Measurements from ENCODE around the gene USH1C. TPM values are rescaled to one million over a fixed set of nuclear protein-coding genes. Genes with fewer than 3 reads are reported as not detected.

The USH1C gene
- total and polyA plus RNA-seq, 2 experiments from 2014 or later = 0.54 TPM; not detected in 1

- Histone ChIP-seq H3K9me3 (ENCODE audit: low read depth) (no peaks in the 10 kb centered on the region), H3K4me1 (ENCODE audit: low read depth) (peaks cover 14% of the 10 kb centered on the region), H3K4me3 (no peak overlapping the region), H3K27me3 (no peaks in the 10 kb centered on the region), H3K27ac (no peak overlapping the region), H3K36me3 (no peaks in the 10 kb centered on the region)
- no peak for DNase-seq (ENCODE audit: low read depth in 1 of 2, low spot score in 1 of 2)
- no peak for TF ChIP-seq CTCF (IDR thresholded peaks at IDR 0.05; ENCODE audit: low read depth, low read length)
Measured at GRCh38 chr11:17556999-17557398, 12.8 kb upstream of the USH1C start.

GRCh38 chr11:17554487-17554886 lies 10.3 kb upstream of the USH1C start:
- H3K4me3 ChIP-seq = no peak overlapping the region
- DNase-seq (ENCODE audit: low read depth in 1 of 2, low spot score in 1 of 2) = no peak
- H3K9me3 ChIP-seq (ENCODE audit: low read depth) = no peaks in the 10 kb centered on the region
- H3K27ac ChIP-seq = no peak overlapping the region
- H3K4me1 ChIP-seq (ENCODE audit: low read depth) = peaks cover 2% of the 10 kb centered on the region
- TF ChIP-seq CTCF (IDR thresholded peaks at IDR 0.05; ENCODE audit: low read depth, low read length) = no peak
- no peaks in the 10 kb centered on the region for H3K27me3 ChIP-seq
- H3K36me3 ChIP-seq = no peaks in the 10 kb centered on the region

GRCh38 chr11:17553249-17553546 lies 9.0 kb upstream of the USH1C start:
- TF ChIP-seq CTCF (IDR thresholded peaks at IDR 0.05; ENCODE audit: low read depth, low read length) = no peak
- Histone ChIP-seq H3K4me3 (no peak overlapping the region), H3K27ac (no peak overlapping the region), H3K27me3 (no peaks in the 10 kb centered on the region), H3K36me3 (no peaks in the 10 kb centered on the region), H3K9me3 (ENCODE audit: low read depth) (no peaks in the 10 kb centered on the region), H3K4me1 (ENCODE audit: low read depth) (no peaks in the 10 kb centered on the region)
- DNase-seq (ENCODE audit: low read depth in 1 of 2, low spot score in 1 of 2) = no peak

GRCh38 chr11:17552392-17553248 lies 8.4 kb upstream of the USH1C start:
- H3K27ac ChIP-seq = no peak overlapping the region
- DNase-seq (ENCODE audit: low read depth in 1 of 2, low spot score in 1 of 2) = no peak

GRCh38 chr11:17552041-17552355 lies 7.8 kb upstream of the USH1C start:
- Histone ChIP-seq H3K27ac (no peak overlapping the region), H3K36me3 (no peaks in the 10 kb centered on the region), H3K27me3 (no peaks in the 10 kb centered on the region), H3K4me3 (no peak overlapping the region), H3K4me1 (ENCODE audit: low read depth) (no peaks in the 10 kb centered on the region), H3K9me3 (ENCODE audit: low read depth) (no peaks in the 10 kb centered on the region)
- TF ChIP-seq CTCF (IDR thresholded peaks at IDR 0.05; ENCODE audit: low read depth, low read length) = no peak
- no peak for DNase-seq (ENCODE audit: low read depth in 1 of 2, low spot score in 1 of 2)

More at GRCh38 chr11:17552392-17553248, 8.4 kb upstream of the USH1C start:
- H3K4me3 ChIP-seq = no peak overlapping the region
- H3K4me1 ChIP-seq (ENCODE audit: low read depth) = no peaks in the 10 kb centered on the region
- no peaks in the 10 kb centered on the region for H3K27me3 ChIP-seq
- no peaks in the 10 kb centered on the region for H3K9me3 ChIP-seq (ENCODE audit: low read depth)
- H3K36me3 ChIP-seq = no peaks in the 10 kb centered on the region
- TF ChIP-seq CTCF (IDR thresholded peaks at IDR 0.05; ENCODE audit: low read depth, low read length) = no peak

All from cardiac muscle cell (in vitro differentiated cells and primary cell).